Endothelial cell of umbilical vein (primary cell): ENCODE data around the gene MAML3. TPM values are rescaled to one million over a fixed set of nuclear protein-coding genes. Genes with fewer than 3 reads are reported as not detected.

Experiments
- BruUV-seq: library from RNA; stranded (reverse); fragments of 400-500 nt; replicated peaks from 2 replicates; lab custom pipeline; 2021; lab: Mats Ljungman, UMichigan
- CTCF ChIA-PET: fragments of 300-600, 350-600 bp; sonication (Branson Sonifier 250); formaldehyde crosslinking; loops from one replicate; lab custom pipeline; 2021; ENCODE audit warnings: antibody characterized with exemption, inconsistent platforms; lab: Charles Lee
- POLR2A ChIA-PET: fragments of 300-600, 350-600 bp; sonication (Branson Sonifier 250); formaldehyde crosslinking; loops from one replicate; lab custom pipeline; 2021; ENCODE audit warnings: antibody characterized with exemption, inconsistent platforms; lab: Charles Lee
- DNase-seq: peaks from one replicate; pipeline ENCODE4 v3.0.0-alpha.2; 2011; ENCODE audit warnings: low read depth, low spot score
- FAIRE-seq: peaks from 2 replicates; lab custom pipeline; 2011; peaks lifted over from hg19 to GRCh38; lab: Jason Lieb, UNC
- H2AFZ ChIP-seq: 2 replicates; pipeline ENCODE4 v1.6.0; 2012; ENCODE audit warnings: low read depth, low read length, control low read depth, inconsistent platforms
- H3K27ac ChIP-seq: 2 replicates; pipeline ENCODE4 v1.5.1; 2011; ENCODE audit warnings: low read depth, mild to moderate bottlenecking, control low read depth, low read length, moderate library complexity; ENCODE audit not compliant: insufficient read depth
- H3K27me3 ChIP-seq, 2 experiments: 2 replicates each; pipeline versions ENCODE4 v1.6.0 to v1.6.1; 2011; ENCODE audit warnings: low read length in 2 of 2, mixed read lengths in 1 of 2; ENCODE audit not compliant: control insufficient read depth in 2 of 2, insufficient read depth in 2 of 2
- H3K36me3 ChIP-seq, 2 experiments: 2 replicates in 1 of 2; 3 replicates in 1 of 2; pipeline ENCODE4 v1.5.1; 2011; ENCODE audit warnings: low read length in 2 of 2, mild to moderate bottlenecking in 1 of 2, moderate library complexity in 1 of 2; ENCODE audit not compliant: control insufficient read depth in 2 of 2, insufficient read depth in 2 of 2; ENCODE audit errors: extremely low read depth in 1 of 2
- H3K4me1 ChIP-seq: 3 replicates; pipeline ENCODE4 v1.5.1; 2011; ENCODE audit warnings: mild to moderate bottlenecking, low read length; ENCODE audit not compliant: control insufficient read depth, insufficient read depth; ENCODE audit errors: extremely low read depth
- H3K4me2 ChIP-seq: 2 replicates; pipeline ENCODE4 v1.6.1; 2011; ENCODE audit warnings: low read length, control low read depth, mixed read lengths; ENCODE audit not compliant: insufficient read depth
- H3K4me3 ChIP-seq, 3 experiments: fragments of 200-600 bp in 1 of 3; sonication (generic), shearing (Covaris generic) in 1 of 3; replicated peaks in 1 of 3; 2 replicates each; pipeline ENCODE4 v1.5.1; 2011 to 2016; ENCODE audit warnings: control low read depth in 3 of 3, low read length in 3 of 3, mild to moderate bottlenecking in 2 of 3, inconsistent platforms in 1 of 3, low read depth in 1 of 3, moderate library complexity in 1 of 3; ENCODE audit not compliant: insufficient read depth in 1 of 3
- H3K79me2 ChIP-seq: 2 replicates; pipeline ENCODE4 v1.6.0; 2012; ENCODE audit warnings: low read length, inconsistent platforms; ENCODE audit not compliant: control insufficient read depth, insufficient read depth
- H3K9ac ChIP-seq: replicated peaks from 2 replicates; pipeline ENCODE3; 2011; ENCODE audit warnings: low read length, control low read depth; ENCODE audit not compliant: insufficient read depth; ENCODE audit errors: extremely low read depth
- H3K9me1 ChIP-seq: replicated peaks from 3 replicates; pipeline ENCODE4 v1.6.0; 2011; ENCODE audit warnings: mild to moderate bottlenecking, low read length; ENCODE audit not compliant: control insufficient read depth, insufficient read depth; ENCODE audit errors: extremely low read depth
- H3K9me3 ChIP-seq: replicated peaks from 2 replicates; pipeline ENCODE4 v1.5.1; 2012; ENCODE audit warnings: low read length, inconsistent platforms; ENCODE audit not compliant: control insufficient read depth, insufficient read depth
- H4K20me1 ChIP-seq: replicated peaks from 2 replicates; pipeline ENCODE3; 2011; ENCODE audit warnings: mild to moderate bottlenecking, low read length; ENCODE audit not compliant: control insufficient read depth, insufficient read depth; ENCODE audit errors: extremely low read depth
- EZH2 ChIP-seq: IDR thresholded peaks from 2 replicates; pipeline ENCODE4 v1.6.1; 2012; ENCODE audit warnings: borderline replicate concordance, low read depth, mild to moderate bottlenecking, moderate library complexity, low read length, inconsistent platforms; ENCODE audit not compliant: severe bottlenecking
- FOS ChIP-seq: IDR thresholded peaks from 2 replicates; pipeline ENCODE4 v1.6.1; 2011; ENCODE audit warnings: mild to moderate bottlenecking, low read length, moderate library complexity, borderline replicate concordance; ENCODE audit not compliant: insufficient read depth
- GATA2 ChIP-seq: IDR thresholded peaks from 2 replicates; pipeline ENCODE4 v1.7.0; 2011; ENCODE audit warnings: low read depth, mild to moderate bottlenecking, moderate library complexity, mixed read lengths, low read length; ENCODE audit not compliant: insufficient read length, insufficient read depth
- JUN ChIP-seq: IDR thresholded peaks from 2 replicates; pipeline ENCODE4 v1.6.1; 2011; ENCODE audit warnings: borderline replicate concordance, low read depth; ENCODE audit not compliant: insufficient read length, insufficient read depth
- MYC ChIP-seq: IDR thresholded peaks from one replicate; pipeline ENCODE4 v1.6.1; 2011; ENCODE audit warnings: mild to moderate bottlenecking, low read depth, low read length
- POLR2A ChIP-seq: IDR thresholded peaks from 2 replicates; pipeline ENCODE4 v1.6.1; 2012; ENCODE audit warnings: low read depth, mild to moderate bottlenecking, control low read depth, low read length
- POLR2AphosphoS5 ChIP-seq: IDR thresholded peaks from 2 replicates; pipeline ENCODE4 v1.6.1; 2012; ENCODE audit warnings: low read depth, mild to moderate bottlenecking, control low read depth, low read length, moderate library complexity; ENCODE audit not compliant: insufficient read depth
- dilution Hi-C: fragments of 300-500 bp; cut with MboI; formaldehyde crosslinking; loops from one replicate; pipeline ENCODE4 v1.15.0; 2019; ENCODE audit warnings: low sequenced_read_pairs; ENCODE audit not compliant: extremely low pct_ligation_motif_present
- intact Hi-C: fragments of 100-400 bp; cut with micrococcal nuclease; formaldehyde crosslinking; loops from one replicate; pipeline ENCODE4 v1.10.0; 2022
- polyA plus RNA-seq, 4 experiments: library from polyadenylated mRNA; depleted of rRNA in 3 of 4; stranded (reverse) in 3 of 4; unstranded in 1 of 4; fragments of >200 nt; gene quantifications; 2 replicates each; pipeline versions ENCODE4 v1.2.1 to v1.2.3, GENCODE V29; 2011 to 2012; ENCODE audit warnings: missing spikeins in 1 of 4
- total RNA-seq: library from RNA; stranded (reverse); gene quantifications from 2 replicates; pipeline ENCODE4 v1.2.3, GENCODE V29; 2021
- TF ChIP-seq, protein P1 (sequence below), 2 donors: IDR thresholded peaks; 1 replicate in 1 of 2; 2 replicates in 1 of 2; pipeline ENCODE4 v1.5.1; 2011; ENCODE audit warnings: low read length in 2 of 2, mild to moderate bottlenecking in 2 of 2, moderate library complexity in 2 of 2, control low read depth in 1 of 2, inconsistent platforms in 1 of 2, low read depth in 1 of 2; ENCODE audit not compliant: insufficient read depth in 1 of 2; ENCODE audit errors: extremely low read depth in 1 of 2
- TF ChIP-seq, protein P2 (sequence below): IDR thresholded peaks from 2 replicates; pipeline ENCODE4 v1.6.1; 2011; ENCODE audit not compliant: insufficient read depth, insufficient read length

MAML3 gene
- total and polyA plus RNA-seq, 2 donors (not counting 3 experiments of a cell fraction or from before 2014, with no cell fraction given) = 14.0 to 20.3 TPM

DNA sequence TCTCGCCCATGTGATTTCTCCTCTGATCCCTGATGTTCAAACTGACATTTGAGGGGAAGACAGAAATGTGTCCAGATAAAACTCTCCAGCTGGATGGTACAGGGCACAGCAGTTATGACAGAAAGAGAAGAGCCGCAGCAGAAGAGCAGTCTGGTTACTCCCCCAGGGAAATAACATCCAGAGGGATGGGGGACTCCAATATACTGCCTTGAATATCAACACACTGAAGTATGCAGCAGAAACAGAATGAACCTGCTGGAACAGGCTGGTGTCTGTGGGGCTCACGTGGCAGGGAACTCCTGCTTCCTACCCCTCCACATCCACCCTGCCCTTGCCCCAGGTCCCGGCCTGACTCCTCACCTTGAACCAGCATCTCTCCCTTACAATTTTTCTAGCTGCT is 394.9 kb downstream of the MAML3 start:
- Histone ChIP-seq H3K4me1 (peaks cover 29% of the 10 kb centered on the region), H3K9me1 (no peaks in the 10 kb centered on the region)

More for the DNA sequence above, 394.9 kb downstream of the MAML3 start:
- Histone ChIP-seq H3K4me3 (no peak overlapping the region), H3K4me2 (no peak overlapping the region), H3K9me3 (no peaks in the 10 kb centered on the region), H3K79me2 (no peaks in the 10 kb centered on the region), H4K20me1 (no peaks in the 10 kb centered on the region), H3K27ac (no peak overlapping the region), H3K36me3 (no peaks in the 10 kb centered on the region), H3K9ac (no peak overlapping the region), H3K27me3 (no peaks in the 10 kb centered on the region), H2AFZ (no peak overlapping the region)
- TF ChIP-seq, protein P1, sequence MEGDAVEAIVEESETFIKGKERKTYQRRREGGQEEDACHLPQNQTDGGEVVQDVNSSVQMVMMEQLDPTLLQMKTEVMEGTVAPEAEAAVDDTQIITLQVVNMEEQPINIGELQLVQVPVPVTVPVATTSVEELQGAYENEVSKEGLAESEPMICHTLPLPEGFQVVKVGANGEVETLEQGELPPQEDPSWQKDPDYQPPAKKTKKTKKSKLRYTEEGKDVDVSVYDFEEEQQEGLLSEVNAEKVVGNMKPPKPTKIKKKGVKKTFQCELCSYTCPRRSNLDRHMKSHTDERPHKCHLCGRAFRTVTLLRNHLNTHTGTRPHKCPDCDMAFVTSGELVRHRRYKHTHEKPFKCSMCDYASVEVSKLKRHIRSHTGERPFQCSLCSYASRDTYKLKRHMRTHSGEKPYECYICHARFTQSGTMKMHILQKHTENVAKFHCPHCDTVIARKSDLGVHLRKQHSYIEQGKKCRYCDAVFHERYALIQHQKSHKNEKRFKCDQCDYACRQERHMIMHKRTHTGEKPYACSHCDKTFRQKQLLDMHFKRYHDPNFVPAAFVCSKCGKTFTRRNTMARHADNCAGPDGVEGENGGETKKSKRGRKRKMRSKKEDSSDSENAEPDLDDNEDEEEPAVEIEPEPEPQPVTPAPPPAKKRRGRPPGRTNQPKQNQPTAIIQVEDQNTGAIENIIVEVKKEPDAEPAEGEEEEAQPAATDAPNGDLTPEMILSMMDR (IDR thresholded peaks at IDR 0.05; ENCODE audit: extremely low read depth in 1 of 2, insufficient read depth in 1 of 2, low read depth in 1 of 2, low read length in 2 of 2) = no peak
- TF ChIP-seq FOS = no peak
- TF ChIP-seq MYC = no peak
- TF ChIP-seq, protein P2, sequence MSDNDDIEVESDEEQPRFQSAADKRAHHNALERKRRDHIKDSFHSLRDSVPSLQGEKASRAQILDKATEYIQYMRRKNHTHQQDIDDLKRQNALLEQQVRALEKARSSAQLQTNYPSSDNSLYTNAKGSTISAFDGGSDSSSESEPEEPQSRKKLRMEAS = no peak
- no peak for TF ChIP-seq GATA2
- no peak for TF ChIP-seq JUN
- TF ChIP-seq POLR2AphosphoS5 = no peak
- TF ChIP-seq POLR2A = no peak
- no peak for TF ChIP-seq EZH2
- FAIRE-seq (no peak), DNase-seq (no peak)
- ChIA-PET POLR2A (no interaction called here), CTCF (interaction anchor here (2.8 kb wide), 1 partner anchor 19 kb away, joined by 9 read pairs; no protein-coding TSS in a partner anchor)
- BruUV-seq = no TSS peak
- dilution Hi-C loops = no loop called here
- intact Hi-C loops = no loop called here
